ENCODE results near the gene BANP.

Gene BANP

DNA sequence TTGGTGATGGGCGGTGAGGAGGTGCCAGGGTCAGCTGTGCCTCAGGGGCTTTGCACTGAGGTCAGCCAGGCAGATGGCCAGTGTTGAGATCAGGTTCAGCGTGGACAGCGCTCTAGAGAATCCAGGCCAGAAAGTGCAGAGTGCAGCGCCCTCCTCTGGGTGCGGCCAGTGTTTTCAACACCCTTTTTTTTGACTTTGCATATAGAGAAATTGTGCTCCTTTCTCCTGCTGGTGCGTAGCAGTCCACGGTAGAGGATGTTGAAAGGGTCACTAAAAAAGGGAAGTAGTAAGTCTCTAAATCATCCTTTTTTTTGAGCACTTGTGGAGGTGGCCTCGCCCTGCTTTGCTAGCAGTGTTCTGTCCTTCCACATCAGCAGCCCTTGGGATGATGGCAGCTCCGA, 53.9 kb downstream of the BANP start:
- H3K79me2 ChIP-seq (ENCODE audit: insufficient read depth, low read depth) = no peaks in the 10 kb centered on the region
- H3K4me2 ChIP-seq = no peak overlapping the region
- no peak overlapping the region for H3K27ac ChIP-seq
- H3K36me3 ChIP-seq (ENCODE audit: insufficient read depth) = no peaks in the 10 kb centered on the region; the same call in 1 of the 2 replicates
- H3K27me3 ChIP-seq (ENCODE audit: insufficient read depth, low read depth) = no peaks in the 10 kb centered on the region
- no peak overlapping the region for H3K9ac ChIP-seq
- H4K20me1 ChIP-seq (ENCODE audit: insufficient read depth) = no peaks in the 10 kb centered on the region
- no peaks in the 10 kb centered on the region for H3K4me1 ChIP-seq (ENCODE audit: low read depth, poor library complexity, severe bottlenecking)
- no peak overlapping the region for H3K4me3 ChIP-seq (IDR thresholded peaks at IDR 0.05; ENCODE audit: insufficient read depth, low read depth, low read length)
- no peak for TF ChIP-seq CTCF (conservative IDR thresholded peaks at IDR 0.05; ENCODE audit: low read depth, low read length)
- no peak overlapping the region for H2AFZ ChIP-seq (ENCODE audit: low read depth)

GRCh38 chr16:88005968-88006367, 54.7 kb downstream of the BANP start:
- no peaks in the 10 kb centered on the region; the same call in 1 of the 2 replicates for H3K36me3 ChIP-seq (ENCODE audit: insufficient read depth)
- no peaks in the 10 kb centered on the region for H3K4me1 ChIP-seq (ENCODE audit: low read depth, poor library complexity, severe bottlenecking)
- no peak overlapping the region for H3K9ac ChIP-seq
- no peak for TF ChIP-seq CTCF (conservative IDR thresholded peaks at IDR 0.05; ENCODE audit: low read depth, low read length)
- H3K4me3 ChIP-seq (IDR thresholded peaks at IDR 0.05; ENCODE audit: insufficient read depth, low read depth, low read length) = no peak overlapping the region
- no peak overlapping the region for H2AFZ ChIP-seq (ENCODE audit: low read depth)
- no peaks in the 10 kb centered on the region for H3K79me2 ChIP-seq (ENCODE audit: insufficient read depth, low read depth)
- no peak overlapping the region for H3K27ac ChIP-seq
- no peaks in the 10 kb centered on the region for H3K27me3 ChIP-seq (ENCODE audit: insufficient read depth, low read depth)
- no peaks in the 10 kb centered on the region for H4K20me1 ChIP-seq (ENCODE audit: insufficient read depth)
- H3K4me2 ChIP-seq = no peak overlapping the region

GRCh38 chr16:88007321-88007731, 56.1 kb downstream of the BANP start:
- H3K4me2 ChIP-seq = no peak overlapping the region
- no peak overlapping the region for H3K9ac ChIP-seq
- H3K79me2 ChIP-seq (ENCODE audit: insufficient read depth, low read depth) = no peaks in the 10 kb centered on the region
- H4K20me1 ChIP-seq (ENCODE audit: insufficient read depth) = no peaks in the 10 kb centered on the region
- no peaks in the 10 kb centered on the region; the same call in 1 of the 2 replicates for H3K36me3 ChIP-seq (ENCODE audit: insufficient read depth)
- H3K4me3 ChIP-seq (IDR thresholded peaks at IDR 0.05; ENCODE audit: insufficient read depth, low read depth, low read length) = no peak overlapping the region
- no peaks in the 10 kb centered on the region for H3K4me1 ChIP-seq (ENCODE audit: low read depth, poor library complexity, severe bottlenecking)
- TF ChIP-seq CTCF (conservative IDR thresholded peaks at IDR 0.05; ENCODE audit: low read depth, low read length) = no peak
- H3K27ac ChIP-seq = no peak overlapping the region
- H2AFZ ChIP-seq (ENCODE audit: low read depth) = no peak overlapping the region
- no peaks in the 10 kb centered on the region for H3K27me3 ChIP-seq (ENCODE audit: insufficient read depth, low read depth)

- no peak overlapping the region for H3K4me3 ChIP-seq (IDR thresholded peaks at IDR 0.05; ENCODE audit: insufficient read depth, low read depth, low read length)
- no peak for TF ChIP-seq CTCF (conservative IDR thresholded peaks at IDR 0.05; ENCODE audit: low read depth, low read length)
- no peak overlapping the region for H3K4me2 ChIP-seq
- no peaks in the 10 kb centered on the region; the same call in 1 of the 2 replicates for H3K36me3 ChIP-seq (ENCODE audit: insufficient read depth)
- no peaks in the 10 kb centered on the region for H4K20me1 ChIP-seq (ENCODE audit: insufficient read depth)
- no peak overlapping the region for H2AFZ ChIP-seq (ENCODE audit: low read depth)
- H3K4me1 ChIP-seq (ENCODE audit: low read depth, poor library complexity, severe bottlenecking) = no peaks in the 10 kb centered on the region
- no peak overlapping the region for H3K27ac ChIP-seq
- no peaks in the 10 kb centered on the region for H3K27me3 ChIP-seq (ENCODE audit: insufficient read depth, low read depth)
- H3K9ac ChIP-seq = no peak overlapping the region
- H3K79me2 ChIP-seq (ENCODE audit: insufficient read depth, low read depth) = no peaks in the 10 kb centered on the region
Observed at GRCh38 chr16:88008840-88009239, 57.6 kb downstream of the BANP start.

Data from KMS-11 (cell line).